Smooth muscle cell (in vitro differentiated cells): ENCODE measurements around the gene DOK5. TPM values are rescaled to one million over a fixed set of nuclear protein-coding genes. Genes with fewer than 3 reads are reported as not detected.
A peak's percentile ranks its signal among the peaks of the same experiment; 100 is the strongest.

Experiments used
- DNase-seq: peaks from one replicate; lab custom pipeline; 2025; ENCODE audit not compliant: unreplicated experiment; lab: John Stamatoyannopoulos, UW
- H2AFZ ChIP-seq: fragments of 200-600 bp; sonication (generic); 2 replicates; pipeline ENCODE4 v1.6.0; 2016; ENCODE audit warnings: antibody characterized with exemption, low read depth, mild to moderate bottlenecking
- H3F3A ChIP-seq: fragments of 200-600 bp; sonication (generic); 2 replicates; pipeline ENCODE4 v1.6.0; 2017; ENCODE audit warnings: antibody characterized with exemption, low read depth
- H3K27ac ChIP-seq: fragments of 200-600 bp; sonication (generic); 2 replicates; pipeline ENCODE4 v1.5.1; 2016; ENCODE audit warnings: low read depth, mild to moderate bottlenecking
- H3K27me3 ChIP-seq: fragments of 200-600 bp; sonication (generic); 2 replicates; pipeline ENCODE4 v1.6.1; 2016; ENCODE audit warnings: low read depth, mild to moderate bottlenecking
- H3K36me3 ChIP-seq: fragments of 200-600 bp; sonication (generic); 2 replicates; pipeline ENCODE4 v1.5.1; 2016; ENCODE audit warnings: low read depth
- H3K4me1 ChIP-seq: fragments of 200-600 bp; sonication (generic); 2 replicates; pipeline ENCODE4 v1.5.1; 2016; ENCODE audit warnings: low read depth
- H3K4me2 ChIP-seq: fragments of 200-600 bp; sonication (generic); 2 replicates; pipeline ENCODE4 v1.6.0; 2016; ENCODE audit warnings: mild to moderate bottlenecking
- H3K4me3 ChIP-seq: fragments of 200-600 bp; sonication (generic); 2 replicates; pipeline ENCODE4 v1.5.1; 2016; ENCODE audit warnings: mild to moderate bottlenecking
- H3K79me2 ChIP-seq: fragments of 200-600 bp; sonication (generic); 2 replicates; pipeline ENCODE4 v1.6.0; 2016; ENCODE audit warnings: low read depth, mild to moderate bottlenecking
- H3K9ac ChIP-seq: fragments of 200-600 bp; sonication (generic); 2 replicates; pipeline ENCODE4 v1.6.0; 2016; ENCODE audit warnings: low read depth
- H3K9me3 ChIP-seq: fragments of 200-600 bp; sonication (generic); replicated peaks from 2 replicates; pipeline ENCODE4 v1.5.1; 2016; ENCODE audit warnings: low read depth
- H4K20me1 ChIP-seq: fragments of 200-600 bp; sonication (generic); 2 replicates; pipeline ENCODE4 v1.6.0; 2016; ENCODE audit warnings: low read depth
- CTCF ChIP-seq: fragments of 200-600 bp; sonication (generic); IDR thresholded peaks from 2 replicates; pipeline ENCODE4 v1.5.1; 2017; ENCODE audit warnings: borderline replicate concordance, mild to moderate bottlenecking, antibody characterized with exemption; ENCODE audit not compliant: insufficient read depth, poor library complexity, severe bottlenecking
- WGBS: methylation state at CpG from one replicate; pipeline ENCODE4 v1.1.7; 2016; ENCODE audit warnings: low lambda C conversion rate; 5-methylcytosine and 5-hydroxymethylcytosine counted together
- polyA plus RNA-seq: library from polyadenylated mRNA; unstranded; fragments of >200 nt; fragmentation: Nextera tagmentation; extraction: Ambion mirVana; gene quantifications from 2 replicates; pipeline ENCODE4 v1.2.1, GENCODE V29; 2016
- total RNA-seq: library from RNA; depleted of rRNA; stranded (reverse); fragments of >200 nt; gene quantifications from 2 replicates; pipeline ENCODE4 v1.2.3, GENCODE V29; 2014

DOK5 gene
- total and polyA plus RNA-seq, 2 experiments from 2014 or later: 7.7 to 10.4 TPM

GRCh38 chr20:54472607-54473006 lies 2.8 kb upstream of the DOK5 start:
- Histone ChIP-seq H3K9ac (no peak overlapping the region), H3K4me1 (peaks cover 13% of the 10 kb centered on the region), H3K79me2 (no peaks in the 10 kb centered on the region), H3K9me3 (no peaks in the 10 kb centered on the region), H4K20me1 (no peaks in the 10 kb centered on the region), H3F3A (peaks cover 10% of the 10 kb centered on the region), H3K36me3 (no peaks in the 10 kb centered on the region), H3K27ac (no peak overlapping the region), H3K27me3 (peaks cover 10% of the 10 kb centered on the region), H2AFZ (no peak overlapping the region), H3K4me2 (no peak overlapping the region), H3K4me3 (no peak overlapping the region)
- DNase-seq: no peak
- no peak for TF ChIP-seq CTCF
- 95% methylated on average over 5 of the region's 5 CpGs for WGBS

GRCh38 chr20:54473340-54473739 lies 2.1 kb upstream of the DOK5 start:
- Histone ChIP-seq H3K4me1 (peaks cover 13% of the 10 kb centered on the region), H3K79me2 (peaks cover 6% of the 10 kb centered on the region), H3F3A (peaks cover 10% of the 10 kb centered on the region), H3K9ac (no peak overlapping the region), H3K4me3 (no peak overlapping the region), H3K27me3 (peaks cover 12% of the 10 kb centered on the region), H3K27ac (no peak overlapping the region), H4K20me1 (no peaks in the 10 kb centered on the region), H3K4me2 (no peak overlapping the region), H3K36me3 (no peaks in the 10 kb centered on the region), H2AFZ (no peak overlapping the region), H3K9me3 (no peaks in the 10 kb centered on the region)
- no peak for TF ChIP-seq CTCF
- 97% methylated on average over 7 of the region's 7 CpGs for WGBS
- DNase-seq: no peak

- H3F3A ChIP-seq: peaks cover 10% of the 10 kb centered on the region
- H3K36me3 ChIP-seq: no peaks in the 10 kb centered on the region
- peaks cover 9% of the 10 kb centered on the region for H3K79me2 ChIP-seq
- no peak overlapping the region for H3K4me2 ChIP-seq
- H3K27me3 ChIP-seq: peaks cover 12% of the 10 kb centered on the region
- no peak overlapping the region for H3K27ac ChIP-seq
- no peak overlapping the region for H3K9ac ChIP-seq
- no peaks in the 10 kb centered on the region for H3K9me3 ChIP-seq
- peaks cover 18% of the 10 kb centered on the region for H3K4me1 ChIP-seq
- WGBS: 83% methylated on average over 3 of the region's 3 CpGs
- H2AFZ ChIP-seq: no peak overlapping the region
- no peak for DNase-seq
- TF ChIP-seq CTCF: no peak
- no peak overlapping the region for H3K4me3 ChIP-seq
- no peaks in the 10 kb centered on the region for H4K20me1 ChIP-seq
Observed at GRCh38 chr20:54474046-54474445, 1.3 kb upstream of the DOK5 start.

GRCh38 chr20:54474866-54475265 lies 527 bp upstream of the DOK5 start:
- DNase-seq: no peak
- no peaks in the 10 kb centered on the region for H3K36me3 ChIP-seq
- H2AFZ ChIP-seq: peak overlapping the region; percentile 92
- H3K4me3 ChIP-seq: peak overlapping the region; percentile 81
- H3F3A ChIP-seq: peaks cover 10% of the 10 kb centered on the region
- peaks cover 9% of the 10 kb centered on the region for H3K79me2 ChIP-seq
- H3K9me3 ChIP-seq: no peaks in the 10 kb centered on the region
- no peak overlapping the region for H3K27ac ChIP-seq
- H3K27me3 ChIP-seq: peaks cover 12% of the 10 kb centered on the region
- peak overlapping the region; percentile 95 for H3K4me2 ChIP-seq
- H3K9ac ChIP-seq: no peak overlapping the region
- TF ChIP-seq CTCF: no peak
- WGBS: 4% methylated on average over 10 of the region's 10 CpGs
- no peaks in the 10 kb centered on the region for H4K20me1 ChIP-seq
- H3K4me1 ChIP-seq: peaks cover 26% of the 10 kb centered on the region
